ENCODE results near the gene GNAT1. TPM values are rescaled to one million over a fixed set of nuclear protein-coding genes. Genes with fewer than 3 reads are reported as not detected.
A peak's percentile ranks its signal among the peaks of the same experiment; 100 is the strongest.

The GNAT1 gene
- total RNA-seq, 1 donor from 2014 or later = not detected

DNA sequence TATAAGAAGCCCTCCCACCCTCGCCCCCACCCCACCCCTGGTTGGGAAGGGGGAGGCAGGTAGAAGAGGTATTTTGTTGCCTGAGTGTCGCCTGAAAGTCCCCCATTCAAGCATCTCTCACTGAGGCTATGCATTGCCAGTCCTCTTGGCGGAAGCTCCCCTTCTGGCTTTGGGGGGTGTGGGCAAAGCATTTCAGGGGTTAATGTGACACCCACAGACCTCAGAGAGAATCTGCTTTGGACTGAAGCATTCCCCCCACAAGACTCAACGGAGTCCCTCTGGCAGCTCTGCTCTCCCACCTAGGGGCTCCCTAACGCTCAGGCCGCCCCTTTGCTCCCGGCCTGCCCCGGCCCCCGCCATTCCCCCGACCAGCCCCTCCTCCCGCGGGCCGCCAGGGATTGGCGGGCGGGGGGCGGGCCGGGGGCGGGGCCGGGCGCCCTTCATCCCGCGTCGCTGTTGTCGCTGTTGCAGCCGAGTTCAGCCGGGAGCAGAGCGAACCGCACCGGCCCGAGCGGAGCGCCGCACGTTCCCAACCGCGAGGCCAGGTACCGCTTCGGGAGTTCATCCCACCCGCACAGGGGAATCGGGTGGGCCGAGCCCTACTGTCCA, 13.5 kb downstream of the GNAT1 start, which contains the start of gene SLC38A3:
TSS of gene SLC38A3 (plus strand) at position 468 of the 609 bp plus-strand sequence. CDS start 8,929 bp downstream, outside the sequence.
- peaks cover 34% of the 10 kb centered on the region for H3K27me3 ChIP-seq

DNA sequence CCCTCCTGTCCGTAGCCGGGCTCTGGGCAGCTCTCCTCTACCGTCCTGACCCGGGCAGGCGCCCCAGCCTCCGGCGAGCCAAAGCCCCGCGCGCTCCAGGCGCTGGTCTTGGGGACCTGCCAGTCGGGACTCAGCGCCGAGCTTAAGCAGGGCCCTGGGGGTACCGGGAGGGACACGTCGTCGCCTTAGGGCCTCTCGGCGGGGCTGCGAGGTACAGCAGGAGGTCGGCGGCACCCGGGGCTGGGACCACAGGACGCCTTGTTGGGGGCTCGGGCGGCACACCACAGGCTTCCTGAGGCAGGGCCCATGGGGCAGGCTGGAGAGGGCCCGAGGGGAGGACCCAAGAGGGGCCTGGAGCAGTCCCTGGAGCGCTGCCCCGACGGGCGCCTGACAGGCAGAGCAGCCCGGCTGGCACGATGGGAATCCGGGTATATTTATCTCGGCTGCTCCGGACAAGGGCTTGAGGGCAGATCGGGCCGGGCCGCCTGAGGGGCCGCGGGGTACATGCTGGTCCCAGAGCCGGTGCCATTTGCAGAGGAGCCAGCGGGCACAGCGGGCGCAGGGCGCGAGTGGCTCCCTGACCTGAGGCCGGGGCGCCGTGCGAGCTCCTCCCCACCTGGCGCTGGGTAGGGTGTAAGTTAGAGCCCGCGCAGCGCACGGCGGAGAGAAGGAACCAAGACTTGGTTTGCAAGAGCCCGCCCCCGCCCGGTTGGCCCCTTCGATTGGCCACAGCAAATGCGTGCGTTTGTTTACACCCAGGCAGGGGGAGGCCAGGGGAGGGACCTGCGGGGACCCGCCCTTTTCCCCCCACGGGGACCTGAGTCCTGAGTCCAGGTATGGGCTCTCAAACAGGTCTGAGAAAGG, 14.2 kb downstream of the GNAT1 start:
- no peaks in the 10 kb centered on the region for H3K9me3 ChIP-seq
- H3K27me3 ChIP-seq = peaks cover 34% of the 10 kb centered on the region
- H3K27ac ChIP-seq = no peak overlapping the region
- no peak for TF ChIP-seq CTCF (IDR thresholded peaks at IDR 0.05)
- peak overlapping the region; percentile 37 for H3K4me3 ChIP-seq
- ATAC-seq (peak; percentile 36), DNase-seq (no peak)
- intact Hi-C loops (cut with DNase I) = no loop called here
- H3K4me1 ChIP-seq = peaks cover 14% of the 10 kb centered on the region
- H3K36me3 ChIP-seq = no peaks in the 10 kb centered on the region

More for the DNA sequence above, 13.5 kb downstream of the GNAT1 start, which contains the start of gene SLC38A3:
- H3K36me3 ChIP-seq = no peaks in the 10 kb centered on the region
- no peaks in the 10 kb centered on the region for H3K9me3 ChIP-seq
- TF ChIP-seq CTCF (IDR thresholded peaks at IDR 0.05) = no peak
- ATAC-seq (peak; percentile 57), DNase-seq (no peak)
- intact Hi-C loops (cut with DNase I) = no loop called here
- H3K4me3 ChIP-seq = peak within 1 kb of the TSS; percentile 37
- H3K27ac ChIP-seq = no peak within 1 kb of the TSS
- peaks cover 14% of the 10 kb centered on the region for H3K4me1 ChIP-seq

GRCh38 chr3:50207359-50208042, 16.1 kb downstream of the GNAT1 start:
- no peak for TF ChIP-seq CTCF (IDR thresholded peaks at IDR 0.05)
- DNase-seq = no peak
- intact Hi-C loops (cut with DNase I) = no loop called here

DNA sequence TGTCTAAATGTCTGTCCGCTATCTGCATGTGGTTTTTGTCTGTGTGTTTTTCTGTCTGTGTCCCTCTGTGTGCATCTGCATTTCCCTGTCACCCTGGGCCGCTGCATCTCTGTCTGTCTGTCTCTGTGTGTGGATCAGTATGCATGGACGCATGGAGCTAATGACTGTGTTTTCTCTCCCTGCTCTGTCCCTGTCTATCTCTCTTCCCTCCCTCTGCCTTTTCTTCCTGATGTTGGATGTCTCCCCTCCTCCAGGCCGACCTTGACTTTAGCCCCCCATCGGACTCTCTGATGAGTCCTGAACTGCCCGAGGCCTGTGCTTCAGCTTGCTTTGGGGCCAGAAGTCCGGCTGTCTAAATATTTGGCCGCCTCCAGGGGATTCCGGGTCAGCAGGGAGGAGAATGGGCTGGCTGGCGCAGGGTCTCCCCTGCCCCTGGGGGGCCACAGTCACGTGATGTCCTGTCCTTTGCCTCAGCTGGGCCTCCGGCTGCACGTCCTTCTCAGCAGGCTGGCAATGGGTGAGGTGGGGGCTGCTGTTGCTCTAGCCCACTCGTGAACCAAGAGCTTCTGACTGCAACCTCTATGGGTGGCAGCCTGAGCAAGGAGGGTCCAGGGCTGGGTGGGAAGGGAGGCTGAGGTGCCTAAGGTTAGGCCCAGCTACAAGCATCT, 17.4 kb downstream of the GNAT1 start:
- Histone ChIP-seq H3K4me3 (no peak overlapping the region), H3K27me3 (peaks cover 23% of the 10 kb centered on the region), H3K4me1 (peaks cover 14% of the 10 kb centered on the region), H3K9me3 (no peaks in the 10 kb centered on the region), H3K27ac (no peak overlapping the region), H3K36me3 (no peaks in the 10 kb centered on the region)
- intact Hi-C loops (cut with DNase I) = no loop called here
- DNase-seq (no peak), ATAC-seq (no peak)
- no peak for TF ChIP-seq CTCF (IDR thresholded peaks at IDR 0.05)

More at GRCh38 chr3:50207359-50208042, 16.1 kb downstream of the GNAT1 start:
- Histone ChIP-seq H3K27ac (no peak overlapping the region), H3K36me3 (no peaks in the 10 kb centered on the region), H3K27me3 (peaks cover 34% of the 10 kb centered on the region), H3K4me1 (peaks cover 14% of the 10 kb centered on the region), H3K4me3 (no peak overlapping the region), H3K9me3 (no peaks in the 10 kb centered on the region)
- no peak for ATAC-seq

GRCh38 chr3:50210176-50210509, 18.7 kb downstream of the GNAT1 start:
- H3K9me3 ChIP-seq = no peaks in the 10 kb centered on the region
- H3K4me3 ChIP-seq = no peak overlapping the region
- no peak overlapping the region for H3K27ac ChIP-seq
- DNase-seq (no peak), ATAC-seq (no peak)
- H3K4me1 ChIP-seq = peaks cover 7% of the 10 kb centered on the region
- intact Hi-C loops (cut with DNase I) = no loop called here
- H3K27me3 ChIP-seq = peaks cover 9% of the 10 kb centered on the region
- no peaks in the 10 kb centered on the region for H3K36me3 ChIP-seq
- TF ChIP-seq CTCF (IDR thresholded peaks at IDR 0.05) = no peak

All from upper lobe of right lung (tissue), 1 donor.